Activated naive CD4-positive, alpha-beta T cell treated with anti-CD3 and anti-CD28 coated beads for 36 hours (primary cell): ENCODE results near the gene TDRD5. TPM values are rescaled to one million over a fixed set of nuclear protein-coding genes. Genes with fewer than 3 reads are reported as not detected.
"Not testable (repeated sequence)": the region's sequence is repeated elsewhere in the genome, so short reads cannot be mapped to it uniquely, and the experiment has no call there.

ENCODE experiments used
- CTCF ChIA-PET: fragments of 350-600 bp; sonication (Branson Sonifier 250); formaldehyde crosslinking; loops from one replicate; lab custom pipeline; 2021; ENCODE audit warnings: antibody characterized with exemption; lab: Charles Lee
- DNase-seq: peaks from one replicate; pipeline ENCODE4 v3.0.0-alpha.2; 2020
- H3K27ac Mint-ChIP-seq: one replicate; pipeline ENCODE4 v1.8.0; 2021; ENCODE audit warnings: mild to moderate bottlenecking, mixed read lengths
- H3K27me3 Mint-ChIP-seq: one replicate; pipeline ENCODE4 v1.8.0; 2021; ENCODE audit warnings: low read depth, mixed read lengths
- H3K36me3 Mint-ChIP-seq: one replicate; pipeline ENCODE4 v1.8.0; 2021; ENCODE audit warnings: low read depth, mixed read lengths
- H3K4me1 Mint-ChIP-seq: one replicate; pipeline ENCODE4 v1.8.0; 2021; ENCODE audit warnings: low read depth, mixed read lengths
- H3K4me3 Mint-ChIP-seq: one replicate; pipeline ENCODE4 v1.8.0; 2021; ENCODE audit warnings: mild to moderate bottlenecking, moderate library complexity, mixed read lengths
- H3K9me3 Mint-ChIP-seq: one replicate; pipeline ENCODE4 v1.8.0; 2021; ENCODE audit warnings: mixed read lengths
- intact Hi-C: fragments of 100-400 bp; cut with micrococcal nuclease; formaldehyde crosslinking; loops from one replicate; pipeline ENCODE4 v1.15.1; 2023
- total RNA-seq, 2 experiments: library from RNA; stranded (reverse); gene quantifications; one replicate each; pipeline ENCODE4 v1.2.3, GENCODE V29; 2021

Gene TDRD5
- total RNA-seq, 2 experiments from 2014 or later, result not detected

DNA sequence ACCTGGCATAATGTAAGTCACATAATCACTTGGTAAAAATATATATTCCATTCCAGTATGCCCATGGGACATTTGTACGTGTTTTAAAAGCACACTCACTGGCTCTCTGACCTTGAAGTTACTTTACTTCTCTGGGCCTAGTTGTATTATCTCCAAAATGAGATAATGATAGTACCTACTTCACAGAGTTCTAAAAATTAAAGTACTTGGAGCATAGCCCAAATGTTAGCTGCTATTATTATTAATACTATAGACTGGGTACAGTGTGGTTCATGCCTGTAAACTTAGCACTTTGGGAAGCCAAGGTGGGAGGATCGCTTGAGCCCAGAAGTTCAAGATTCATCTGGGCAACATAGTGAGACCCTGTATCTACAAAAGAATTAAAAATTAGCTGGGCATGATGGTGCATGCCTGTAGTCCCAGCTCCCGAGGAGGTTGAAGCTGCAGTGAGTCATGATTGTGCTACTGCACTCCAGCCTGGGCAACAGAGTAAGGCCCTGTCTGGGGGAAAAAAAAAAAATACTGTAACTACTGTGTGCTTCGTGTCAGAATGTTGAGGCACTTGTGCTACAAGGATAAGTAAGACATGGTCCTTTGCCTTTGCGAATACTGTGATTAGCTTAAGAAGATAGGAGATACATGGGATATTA lies 45.7 kb downstream of the TDRD5 start:
- CTCF ChIA-PET, result interaction anchor here (0.6 kb wide), 1 partner anchor 992 kb away, joined by 4 read pairs; no protein-coding TSS in a partner anchor
- Mint-ChIP-seq H3K27me3 (no peaks in the 10 kb centered on the region), H3K9me3 (no peaks in the 10 kb centered on the region), H3K4me1 (no peaks in the 10 kb centered on the region), H3K4me3 (no peak overlapping the region), H3K27ac (no peak overlapping the region), H3K36me3 (no peaks in the 10 kb centered on the region)
- intact Hi-C loops, result no loop called here
- DNase-seq, result no peak

DNA sequence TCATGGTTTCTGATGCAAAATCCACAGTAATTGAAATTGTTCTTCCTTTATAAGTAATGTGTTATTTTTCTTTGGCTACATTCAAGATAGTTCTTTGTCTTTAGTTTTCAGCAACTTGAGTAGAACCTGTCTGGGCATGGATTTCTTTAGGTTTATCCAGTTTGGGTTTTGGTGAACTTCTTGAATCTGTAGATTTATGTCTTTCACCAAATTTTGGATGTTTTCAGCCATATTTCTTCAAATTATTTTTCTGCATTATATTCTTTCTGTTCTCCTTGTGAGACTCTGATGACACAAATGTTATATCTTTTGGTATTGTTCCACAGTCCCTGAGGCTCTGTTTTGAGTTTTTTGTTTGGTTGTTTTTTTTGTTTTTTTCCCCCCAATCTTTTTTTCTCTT lies 69.4 kb downstream of the TDRD5 start:
- CTCF ChIA-PET, result no interaction called here
- Mint-ChIP-seq H3K9me3 (peaks cover 4% of the 10 kb centered on the region), H3K27ac (no peak overlapping the region), H3K4me3 (no peak overlapping the region), H3K4me1 (no peaks in the 10 kb centered on the region), H3K27me3 (no peaks in the 10 kb centered on the region), H3K36me3 (no peaks in the 10 kb centered on the region)
- intact Hi-C loops, result no loop called here
- no peak for DNase-seq

DNA sequence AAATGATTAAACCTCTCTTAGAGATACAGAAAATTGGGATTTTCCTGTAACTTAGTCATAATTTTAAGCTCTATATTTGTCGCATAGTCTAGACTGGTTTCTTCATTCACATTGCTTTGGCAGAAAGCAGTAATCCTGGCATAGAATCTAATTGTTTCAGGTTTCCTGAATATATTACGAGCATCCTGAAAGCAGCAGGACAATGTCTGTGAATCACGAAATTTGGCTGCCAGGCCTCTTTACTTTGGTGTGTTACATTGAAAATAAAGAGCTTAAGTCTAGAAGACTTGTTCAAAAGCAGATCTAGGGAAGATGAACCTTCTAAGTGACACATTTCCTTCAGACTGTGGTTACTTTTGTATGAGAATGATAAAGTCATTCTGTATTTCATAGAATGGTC lies 72.2 kb downstream of the TDRD5 start:
- intact Hi-C loops, result no loop called here
- DNase-seq, result no peak
- no peaks in the 10 kb centered on the region for H3K4me1 Mint-ChIP-seq
- no peaks in the 10 kb centered on the region for H3K27me3 Mint-ChIP-seq
- no peak overlapping the region for H3K4me3 Mint-ChIP-seq
- CTCF ChIA-PET, result no interaction called here
- H3K27ac Mint-ChIP-seq, result no peak overlapping the region
- peaks cover 3% of the 10 kb centered on the region for H3K9me3 Mint-ChIP-seq
- H3K36me3 Mint-ChIP-seq, result no peaks in the 10 kb centered on the region

DNA sequence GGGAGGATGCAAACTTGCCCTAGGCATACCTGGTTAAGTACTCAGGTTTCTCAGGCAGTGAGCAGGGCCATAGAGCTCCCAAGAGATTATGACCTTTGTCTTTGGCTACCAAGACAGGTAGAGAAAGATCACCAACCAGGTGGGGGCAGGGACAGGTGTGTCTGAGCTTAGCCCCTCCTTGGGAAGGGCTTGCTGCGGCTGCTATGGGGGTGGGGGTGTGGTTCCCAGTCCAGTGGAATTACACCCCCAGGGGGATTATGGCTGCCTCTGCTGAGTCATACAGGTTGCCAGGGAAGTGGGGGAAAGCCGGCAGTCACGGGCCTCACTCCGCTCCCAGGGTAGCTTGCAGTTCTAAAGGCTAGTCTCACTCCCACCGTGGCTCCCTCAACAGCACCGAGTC lies 86.2 kb downstream of the TDRD5 start:
- no peaks in the 10 kb centered on the region for H3K4me1 Mint-ChIP-seq
- intact Hi-C loops, result no loop called here
- peaks cover 23% of the 10 kb centered on the region for H3K27me3 Mint-ChIP-seq
- H3K36me3 Mint-ChIP-seq, result no peaks in the 10 kb centered on the region
- DNase-seq, result no peak
- H3K4me3 Mint-ChIP-seq, result no peak overlapping the region
- CTCF ChIA-PET, result interaction anchor here (0.7 kb wide), 1 partner anchor 20 kb away, joined by 3 read pairs; no protein-coding TSS in a partner anchor
- no peak overlapping the region for H3K27ac Mint-ChIP-seq
- H3K9me3 Mint-ChIP-seq, result peaks cover 7% of the 10 kb centered on the region

DNA sequence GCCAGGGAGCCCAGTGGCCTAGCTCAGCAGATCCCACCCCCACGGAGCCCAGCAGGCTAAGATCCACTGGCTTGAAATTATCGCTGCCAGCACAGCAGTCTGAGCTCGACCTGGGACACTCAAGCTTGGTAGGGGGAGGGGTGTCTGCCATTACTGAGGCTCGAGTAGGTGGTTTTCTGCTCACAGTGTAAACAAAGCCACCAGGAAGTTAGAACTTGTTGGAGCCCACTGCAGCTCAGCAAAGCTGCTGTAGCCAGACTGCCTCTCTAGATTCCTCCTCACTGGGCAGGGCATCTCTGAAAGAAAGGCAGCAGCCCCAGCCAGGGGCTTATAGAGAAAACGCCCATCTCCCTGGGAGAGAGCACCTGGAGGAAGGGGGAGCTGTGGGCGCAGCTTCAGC lies 102.9 kb downstream of the TDRD5 start:
- H3K9me3 Mint-ChIP-seq, H3K27ac Mint-ChIP-seq, H3K36me3 Mint-ChIP-seq, H3K27me3 Mint-ChIP-seq, DNase-seq, H3K4me1 Mint-ChIP-seq, intact Hi-C loops, H3K4me3 Mint-ChIP-seq: not testable (repeated sequence)
- CTCF ChIA-PET, result interaction anchor here (0.6 to 18.9 kb wide), 3 partner anchors 12 to 119 kb away, joined by 3 to 771 read pairs (median 5); no protein-coding TSS in a partner anchor

DNA sequence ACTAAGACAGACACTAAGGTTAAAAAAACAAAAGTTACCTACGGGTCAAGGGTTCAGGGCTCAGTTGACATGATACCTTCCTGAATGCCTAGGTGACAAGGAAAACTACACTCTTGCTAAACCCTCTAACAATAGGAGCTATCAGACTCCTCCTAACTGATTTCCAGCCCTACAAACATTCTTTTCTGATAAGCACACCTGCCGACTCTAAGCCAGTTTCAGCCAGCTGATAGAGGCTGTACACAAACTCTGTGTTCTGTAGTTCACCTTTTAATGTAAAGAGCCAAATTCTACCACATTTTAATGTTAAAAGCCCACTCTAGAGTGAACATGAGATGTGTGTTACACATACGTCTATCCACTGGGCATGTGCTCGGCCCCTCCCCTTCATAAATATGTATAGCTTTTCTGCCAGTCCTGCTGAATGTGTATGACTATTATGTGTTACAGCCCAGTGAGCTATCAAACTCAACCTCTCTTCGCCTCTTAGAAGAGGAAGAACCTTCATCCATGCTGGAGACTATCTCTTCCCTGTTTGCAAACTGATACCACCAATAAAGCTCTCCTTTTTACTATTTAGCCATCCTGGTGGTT lies 111.4 kb downstream of the TDRD5 start:
- CTCF ChIA-PET, result interaction anchor here (1.4 to 18.9 kb wide), 2 partner anchors 94 to 110 kb away, joined by 4 to 771 read pairs; no protein-coding TSS in a partner anchor
- no peak for DNase-seq
- no peaks in the 10 kb centered on the region for H3K9me3 Mint-ChIP-seq
- H3K4me3 Mint-ChIP-seq, result no peak overlapping the region
- H3K36me3 Mint-ChIP-seq, result no peaks in the 10 kb centered on the region
- H3K27me3 Mint-ChIP-seq, result no peaks in the 10 kb centered on the region
- H3K27ac Mint-ChIP-seq, result no peak overlapping the region
- intact Hi-C loops, result loop anchor here (10.0 kb wide), 3 partner anchors 252 to 712 kb away; partner anchors contain the start of gene CEP350
- peaks cover 2% of the 10 kb centered on the region for H3K4me1 Mint-ChIP-seq

DNA sequence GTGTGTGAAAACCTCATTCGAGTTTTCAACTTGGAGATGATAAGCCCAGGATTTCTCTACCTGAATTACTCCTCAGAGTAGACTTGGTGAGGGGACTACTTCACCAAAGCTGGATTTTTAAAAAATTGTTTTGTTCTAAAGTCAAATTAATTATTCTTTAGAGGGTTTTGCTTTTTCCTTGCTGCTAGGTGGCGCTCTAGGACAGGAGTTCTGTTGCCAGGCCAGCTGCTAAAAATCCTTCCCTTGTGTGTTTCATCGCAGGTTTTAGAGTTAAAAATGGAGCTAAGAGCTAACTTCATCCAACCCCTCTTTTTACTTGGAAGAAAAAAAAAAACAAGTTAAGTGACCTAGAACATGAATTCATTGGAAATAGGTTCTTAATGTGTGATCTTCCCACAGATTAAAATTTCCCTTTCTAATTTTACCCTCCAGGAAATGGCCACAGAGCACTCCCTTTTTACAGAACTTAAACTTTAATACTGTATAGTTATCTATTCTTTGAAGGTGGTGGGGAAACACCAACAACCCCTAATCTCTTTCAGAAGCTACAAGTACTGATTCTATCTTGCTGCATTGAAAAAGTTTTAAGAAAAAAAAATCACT lies 114.8 kb downstream of the TDRD5 start:
- intact Hi-C loops, result loop anchor here (1.0 to 10.0 kb wide), 9 partner anchors 103 to 772 kb away; partner anchors contain the start of genes CEP350, TOR1AIP1 and TOR3A
- H3K36me3 Mint-ChIP-seq, result no peaks in the 10 kb centered on the region
- H3K27ac Mint-ChIP-seq, result no peak overlapping the region

DNA sequence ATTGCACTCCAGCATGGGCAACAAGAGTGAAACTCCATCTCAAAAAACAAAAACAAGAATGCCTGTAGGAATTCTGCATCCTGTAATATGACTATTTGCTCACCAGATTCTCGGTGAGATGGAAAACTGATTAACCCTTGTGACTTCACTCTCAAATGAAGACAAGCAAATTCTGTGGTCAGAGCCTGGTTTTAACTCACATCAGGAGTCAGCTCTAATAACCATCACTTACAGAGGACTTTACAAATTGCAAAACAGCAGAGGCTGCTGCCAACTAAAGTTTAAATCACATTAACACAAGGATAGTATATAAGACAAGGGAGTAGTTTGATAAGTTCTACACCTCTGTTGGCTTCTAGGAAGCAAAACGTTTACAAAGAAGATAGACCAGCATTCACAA lies 115.8 kb downstream of the TDRD5 start:
- CTCF ChIA-PET, result interaction anchor here (0.7 to 18.9 kb wide), 6 partner anchors 13 to 472 kb away, joined by 3 to 771 read pairs (median 6); no protein-coding TSS in a partner anchor
- H3K27ac Mint-ChIP-seq, result no peak overlapping the region
- no peaks in the 10 kb centered on the region for H3K9me3 Mint-ChIP-seq
- H3K4me1 Mint-ChIP-seq, result peaks cover 23% of the 10 kb centered on the region
- H3K27me3 Mint-ChIP-seq, result no peaks in the 10 kb centered on the region
- no peak overlapping the region for H3K4me3 Mint-ChIP-seq
- DNase-seq, result no peak
- intact Hi-C loops, result loop anchor here (5.0 to 10.0 kb wide), 5 partner anchors 175 to 707 kb away; partner anchors contain the start of genes CEP350, TOR1AIP1 and TOR3A
- no peaks in the 10 kb centered on the region for H3K36me3 Mint-ChIP-seq

More for the DNA sequence above, 114.8 kb downstream of the TDRD5 start:
- DNase-seq, result peak; percentile 83
- no peaks in the 10 kb centered on the region for H3K9me3 Mint-ChIP-seq
- no peaks in the 10 kb centered on the region for H3K27me3 Mint-ChIP-seq
- H3K4me3 Mint-ChIP-seq, result no peak overlapping the region
- CTCF ChIA-PET, result interaction anchor here (0.5 to 18.9 kb wide), 36 partner anchors 9 to 1373 kb away, joined by 3 to 771 read pairs (median 5); partner anchors contain the start of gene FAM163A
- peaks cover 23% of the 10 kb centered on the region for H3K4me1 Mint-ChIP-seq

DNA sequence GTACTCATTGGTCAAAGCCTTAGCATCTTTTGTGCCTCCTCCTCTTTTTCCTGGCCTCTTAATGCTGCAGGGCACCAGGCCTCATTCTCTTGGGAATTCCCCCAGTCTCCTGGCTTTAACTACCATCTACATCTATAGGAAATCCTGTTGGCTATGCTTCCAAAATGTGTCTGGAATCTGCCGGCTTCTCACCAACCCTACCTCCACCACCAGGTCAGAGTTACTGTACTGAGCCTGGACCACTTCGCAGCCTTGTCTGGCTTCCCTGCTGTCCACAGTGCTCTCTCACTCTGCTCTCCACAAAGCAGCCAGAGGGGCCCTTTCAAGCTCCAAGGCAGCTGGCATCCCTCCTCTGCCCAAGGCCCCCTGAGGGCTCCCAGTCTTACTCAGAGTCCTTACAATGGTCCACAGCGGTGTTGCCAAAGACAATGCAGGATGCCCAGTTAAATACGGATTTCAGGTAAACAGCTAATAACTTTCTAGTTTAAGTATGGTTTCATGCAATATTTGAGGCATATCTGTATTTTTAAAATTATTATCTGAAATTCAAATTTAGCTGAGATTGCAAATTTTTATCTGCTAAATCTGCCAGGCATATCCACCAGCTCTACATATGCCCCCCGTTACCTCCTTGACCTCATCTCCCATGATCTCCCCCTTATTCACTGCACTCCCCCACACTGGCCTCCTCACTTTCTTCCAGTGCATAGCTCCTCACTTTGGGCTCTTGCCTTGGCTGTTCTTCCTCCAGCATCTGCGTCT lies 117.0 kb downstream of the TDRD5 start:
- H3K27me3 Mint-ChIP-seq, result no peaks in the 10 kb centered on the region
- intact Hi-C loops, result loop anchor here (5.0 to 10.0 kb wide), 5 partner anchors 174 to 706 kb away; partner anchors contain the start of genes CEP350, TOR1AIP1 and TOR3A

DNA sequence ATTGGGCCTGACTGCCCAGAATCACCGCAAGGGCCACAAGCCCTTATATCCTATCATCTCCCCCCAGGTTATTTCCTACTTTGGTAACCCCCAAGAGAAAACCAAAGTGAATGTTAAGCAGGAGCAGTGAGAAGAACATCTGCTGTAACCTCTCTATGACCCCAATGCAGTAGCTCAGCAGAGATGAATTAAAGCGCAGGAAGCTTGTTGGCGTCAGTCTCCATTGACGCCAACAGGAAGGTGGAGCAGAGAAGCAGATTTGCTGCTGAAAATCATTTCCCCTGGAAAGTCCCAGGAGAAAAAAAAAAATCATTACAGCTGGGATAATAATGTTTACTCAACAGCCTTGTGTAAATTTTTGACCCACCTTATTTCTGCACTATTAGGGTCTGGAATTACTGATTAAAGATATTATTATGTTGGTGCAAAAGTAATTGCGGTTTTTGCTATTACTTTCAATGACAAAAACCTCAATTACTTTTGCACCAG lies 118.3 kb downstream of the TDRD5 start:
- CTCF ChIA-PET, result interaction anchor here (0.6 to 18.9 kb wide), 8 partner anchors 10 to 373 kb away, joined by 3 to 771 read pairs (median 4); partner anchors contain the start of gene FAM163A
- Mint-ChIP-seq H3K4me1 (peaks cover 23% of the 10 kb centered on the region), H3K36me3 (peaks cover 4% of the 10 kb centered on the region), H3K27ac (peak overlapping the region; percentile 16), H3K9me3 (peaks cover 17% of the 10 kb centered on the region), H3K27me3 (no peaks in the 10 kb centered on the region), H3K4me3 (no peak overlapping the region)
- DNase-seq, result peak; percentile 60
- intact Hi-C loops, result loop anchor here (1.0 to 10.0 kb wide), 10 partner anchors 33 to 705 kb away; partner anchors contain the start of genes CEP350, FAM163A, TOR1AIP1 and TOR3A

More for the DNA sequence above, 117.0 kb downstream of the TDRD5 start:
- Mint-ChIP-seq H3K4me1 (peaks cover 23% of the 10 kb centered on the region), H3K4me3 (no peak overlapping the region), H3K36me3 (no peaks in the 10 kb centered on the region), H3K9me3 (peaks cover 8% of the 10 kb centered on the region), H3K27ac (no peak overlapping the region)
- CTCF ChIA-PET, result interaction anchor here (1.0 to 18.9 kb wide), 5 partner anchors 11 to 470 kb away, joined by 3 to 771 read pairs (median 4); partner anchors contain the start of gene FAM163A
- DNase-seq, result no peak

DNA sequence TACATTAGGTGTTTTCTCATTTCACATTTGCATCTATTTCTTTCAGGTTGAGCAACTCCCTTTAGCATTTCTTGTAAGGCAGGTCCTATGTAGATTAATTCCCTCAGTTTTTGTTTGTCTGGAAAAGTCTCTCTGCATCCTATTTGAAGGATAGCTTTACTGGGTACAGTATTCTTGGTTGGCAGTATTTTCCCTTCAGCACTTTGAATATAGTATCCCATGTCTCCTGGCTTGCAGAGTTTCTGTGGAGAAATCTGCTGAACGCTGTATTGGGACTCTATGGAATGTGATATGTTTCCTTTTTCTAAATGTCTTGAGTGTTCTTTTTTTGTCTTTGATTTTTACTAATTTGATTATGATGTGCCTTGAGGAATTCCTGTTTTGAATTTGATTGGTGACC lies 122.5 kb downstream of the TDRD5 start:
- DNase-seq, result no peak
- intact Hi-C loops, result no loop called here
- Mint-ChIP-seq H3K4me1 (peaks cover 14% of the 10 kb centered on the region), H3K27ac (no peak overlapping the region), H3K36me3 (peaks cover 12% of the 10 kb centered on the region), H3K27me3 (no peaks in the 10 kb centered on the region), H3K9me3 (peaks cover 49% of the 10 kb centered on the region), H3K4me3 (no peak overlapping the region)
- CTCF ChIA-PET, result interaction anchor here (0.7 to 2.9 kb wide), 4 partner anchors 8 to 101 kb away, joined by 3 to 10 read pairs (median 4); no protein-coding TSS in a partner anchor
